ENCODE results near the gene RPS6KA1.
"Not testable (repeated sequence)": the region's sequence is repeated elsewhere in the genome, so short reads cannot be mapped to it uniquely, and the experiment has no call there.

Gene RPS6KA1

GRCh38 chr1:26556111-26556510 is 26.6 kb downstream of the RPS6KA1 start:
- DNase-seq (ENCODE audit: low read depth): no peak

GRCh38 chr1:26557008-26557407 is 27.4 kb downstream of the RPS6KA1 start:
- no peak for DNase-seq (ENCODE audit: low read depth)

GRCh38 chr1:26558685-26559048 is 29.1 kb downstream of the RPS6KA1 start:
- no peak for DNase-seq (ENCODE audit: low read depth)

DNA sequence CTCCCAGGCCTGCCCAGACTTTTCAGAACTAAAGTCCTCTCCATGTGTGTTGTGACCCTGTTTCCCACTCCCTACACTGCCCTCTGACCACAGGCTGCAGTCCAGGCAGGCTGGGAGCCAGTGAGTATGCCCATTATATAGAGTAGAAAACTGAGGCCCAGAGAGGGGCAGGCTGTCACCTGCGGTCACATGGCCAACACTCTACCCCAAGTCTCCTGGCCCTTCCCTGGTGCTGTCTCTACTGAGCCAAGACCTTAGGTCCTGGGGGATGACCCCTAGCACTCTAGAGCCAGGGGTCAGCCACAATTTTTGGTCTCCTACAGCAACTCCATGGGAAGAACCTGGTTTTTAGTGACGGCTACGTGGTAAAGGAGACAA is 30.8 kb downstream of the RPS6KA1 start:
- DNase-seq (ENCODE audit: low read depth): no peak

- DNase-seq (ENCODE audit: low read depth): peak; percentile 10
Observed at GRCh38 chr1:26570287-26570686, 40.7 kb downstream of the RPS6KA1 start.

- DNase-seq (ENCODE audit: low read depth): no peak
Observed at GRCh38 chr1:26571381-26571780, 41.8 kb downstream of the RPS6KA1 start.

GRCh38 chr1:26574018-26574417 is 44.5 kb downstream of the RPS6KA1 start:
- DNase-seq (ENCODE audit: low read depth): no peak

- peak; percentile 10 for DNase-seq (ENCODE audit: low read depth)
Observed at GRCh38 chr1:26574719-26575251, 45.2 kb downstream of the RPS6KA1 start.

- no peak for DNase-seq (ENCODE audit: low read depth)
Observed at GRCh38 chr1:26575348-26575747, 45.8 kb downstream of the RPS6KA1 start.

GRCh38 chr1:26578167-26578566 is 48.6 kb downstream of the RPS6KA1 start:
- no peak for DNase-seq (ENCODE audit: low read depth)

- DNase-seq (ENCODE audit: low read depth): no peak
Observed at GRCh38 chr1:26579681-26580111, 50.1 kb downstream of the RPS6KA1 start.

GRCh38 chr1:26580116-26580515 is 50.6 kb downstream of the RPS6KA1 start:
- DNase-seq (ENCODE audit: low read depth): no peak

GRCh38 chr1:26581287-26581651 is 51.7 kb downstream of the RPS6KA1 start:
- DNase-seq (ENCODE audit: low read depth): no peak

GRCh38 chr1:26582053-26582835 is 52.7 kb downstream of the RPS6KA1 start:
- no peak for DNase-seq (ENCODE audit: low read depth)

DNA sequence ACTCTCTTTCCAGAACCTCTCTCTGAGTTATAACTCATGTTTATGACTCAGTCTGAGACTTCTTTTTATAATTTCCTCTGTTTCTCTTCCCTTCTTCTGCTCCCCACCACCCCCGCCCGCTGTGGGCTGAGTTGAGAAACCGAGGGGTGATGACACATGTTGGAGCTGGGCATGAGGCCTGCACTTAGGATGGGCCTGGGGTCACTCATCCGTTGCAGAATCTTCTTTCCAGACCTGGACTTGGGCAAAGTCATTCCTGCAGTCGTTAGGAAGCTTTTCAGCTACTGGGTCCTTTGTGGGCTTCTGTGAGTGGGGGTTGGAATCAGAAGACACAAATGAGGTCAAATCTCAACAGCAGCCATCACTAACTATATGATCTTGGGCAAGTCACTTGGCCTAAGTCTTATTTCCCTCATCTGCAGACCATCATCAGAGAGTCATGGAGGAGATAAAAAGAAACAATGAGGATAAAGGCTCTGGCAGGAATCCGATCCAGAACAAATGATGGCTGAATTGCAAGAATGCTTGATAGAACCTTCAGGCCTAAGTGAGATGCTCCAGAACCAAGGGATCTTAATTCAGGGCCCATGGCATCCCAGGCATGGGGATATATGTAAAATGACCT is 53.4 kb downstream of the RPS6KA1 start:
- peak; percentile 74 for DNase-seq (ENCODE audit: low read depth)

GRCh38 chr1:26583646-26584485 is 54.3 kb downstream of the RPS6KA1 start:
- no peak for DNase-seq (ENCODE audit: low read depth)

- not testable (repeated sequence) for DNase-seq (ENCODE audit: low read depth)
Observed at GRCh38 chr1:26584588-26584987, 55.0 kb downstream of the RPS6KA1 start.

- DNase-seq (ENCODE audit: low read depth): no peak
Observed at GRCh38 chr1:26585471-26585870, 55.9 kb downstream of the RPS6KA1 start.

GRCh38 chr1:26593385-26593784 is 63.8 kb downstream of the RPS6KA1 start:
- DNase-seq (ENCODE audit: low read depth): no peak

DNA sequence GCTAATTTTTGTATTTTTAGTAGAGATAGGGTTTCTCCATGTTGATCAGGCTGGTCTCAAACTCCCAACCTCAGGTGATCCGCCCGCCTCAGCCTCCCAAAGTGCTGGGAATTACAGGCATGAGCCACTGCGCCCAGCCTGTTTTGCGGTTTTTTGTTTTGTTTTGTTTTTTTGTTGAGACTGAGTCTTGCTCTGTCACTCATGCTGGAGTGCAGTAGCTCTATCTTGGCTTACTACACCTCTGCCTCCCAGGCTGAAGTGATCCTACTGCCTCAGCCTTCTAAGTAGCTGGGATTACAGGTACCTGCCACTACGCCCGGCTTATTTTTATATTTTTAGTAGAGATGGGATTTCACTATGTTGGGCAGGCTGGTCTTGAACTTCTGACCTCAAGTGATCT is 65.0 kb downstream of the RPS6KA1 start:
- DNase-seq (ENCODE audit: low read depth): not testable (repeated sequence)

DNA sequence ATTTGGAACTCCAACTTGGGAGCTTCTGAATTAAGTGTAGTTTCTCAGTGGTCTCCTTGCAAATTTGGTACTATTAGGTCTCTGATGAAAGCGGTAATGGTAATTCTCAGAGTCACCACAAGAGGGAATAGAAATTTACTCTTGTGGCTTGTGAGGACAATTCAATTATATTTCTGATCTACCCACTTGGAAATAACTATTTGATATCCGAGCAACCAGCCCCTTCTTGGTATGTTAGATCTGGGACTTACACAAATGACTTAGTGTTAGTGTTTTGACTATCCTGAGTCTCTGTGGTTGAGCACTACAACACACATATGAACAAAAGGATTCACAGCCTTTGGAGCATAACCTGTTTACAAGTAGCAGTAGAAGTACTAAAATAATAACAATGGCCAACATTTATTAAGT is 68.1 kb downstream of the RPS6KA1 start:
- DNase-seq (ENCODE audit: low read depth): peak; percentile 62

- DNase-seq (ENCODE audit: low read depth): no peak
Observed at GRCh38 chr1:26598890-26599289, 69.3 kb downstream of the RPS6KA1 start.

Data from EH (cell line).